HG03342 (cell line): ENCODE results near the gene CDH23.

Experiments
- ATAC-seq: cut with Tn5 transposase; IDR thresholded peaks from one replicate; pipeline ENCODE4 v1.9.1; 2021; ENCODE audit warnings: mild to moderate bottlenecking, moderate library complexity; ENCODE audit not compliant: unreplicated experiment

CDH23 gene

GRCh38 chr10:71802235-71802634, 405.5 kb downstream of the CDH23 start:
- no peak for ATAC-seq

GRCh38 chr10:71802715-71803488, 406.2 kb downstream of the CDH23 start:
- no peak for ATAC-seq

GRCh38 chr10:71804077-71804476, 407.4 kb downstream of the CDH23 start:
- no peak for ATAC-seq

GRCh38 chr10:71805776-71806703, 409.3 kb downstream of the CDH23 start:
- no peak for ATAC-seq

GRCh38 chr10:71806704-71807556, 410.2 kb downstream of the CDH23 start:
- no peak for ATAC-seq

GRCh38 chr10:71807557-71808510, 411.1 kb downstream of the CDH23 start:
- no peak for ATAC-seq

GRCh38 chr10:71809628-71810027, 412.9 kb downstream of the CDH23 start:
- ATAC-seq = no peak

- ATAC-seq = no peak
Observed at GRCh38 chr10:71810048-71810750, 413.5 kb downstream of the CDH23 start.

GRCh38 chr10:71811351-71811750, 414.6 kb downstream of the CDH23 start:
- no peak for ATAC-seq

GRCh38 chr10:71812016-71812912, 415.5 kb downstream of the CDH23 start:
- no peak for ATAC-seq

- no peak for ATAC-seq
Observed at GRCh38 chr10:71812913-71813590, 416.3 kb downstream of the CDH23 start.

- ATAC-seq = no peak
Observed at GRCh38 chr10:71814922-71815411, 418.2 kb downstream of the CDH23 start.

GRCh38 chr10:71815515-71816130, 418.9 kb downstream of the CDH23 start:
- no peak for ATAC-seq

GRCh38 chr10:71816421-71816851, 419.7 kb downstream of the CDH23 start:
- ATAC-seq = no peak

GRCh38 chr10:71816936-71817618, 420.4 kb downstream of the CDH23 start:
- ATAC-seq = no peak
